ENCODE results near the gene CLIC4.
"Not testable (repeated sequence)": the region's sequence is repeated elsewhere in the genome, so short reads cannot be mapped to it uniquely, and the experiment has no call there.

Gene CLIC4

DNA sequence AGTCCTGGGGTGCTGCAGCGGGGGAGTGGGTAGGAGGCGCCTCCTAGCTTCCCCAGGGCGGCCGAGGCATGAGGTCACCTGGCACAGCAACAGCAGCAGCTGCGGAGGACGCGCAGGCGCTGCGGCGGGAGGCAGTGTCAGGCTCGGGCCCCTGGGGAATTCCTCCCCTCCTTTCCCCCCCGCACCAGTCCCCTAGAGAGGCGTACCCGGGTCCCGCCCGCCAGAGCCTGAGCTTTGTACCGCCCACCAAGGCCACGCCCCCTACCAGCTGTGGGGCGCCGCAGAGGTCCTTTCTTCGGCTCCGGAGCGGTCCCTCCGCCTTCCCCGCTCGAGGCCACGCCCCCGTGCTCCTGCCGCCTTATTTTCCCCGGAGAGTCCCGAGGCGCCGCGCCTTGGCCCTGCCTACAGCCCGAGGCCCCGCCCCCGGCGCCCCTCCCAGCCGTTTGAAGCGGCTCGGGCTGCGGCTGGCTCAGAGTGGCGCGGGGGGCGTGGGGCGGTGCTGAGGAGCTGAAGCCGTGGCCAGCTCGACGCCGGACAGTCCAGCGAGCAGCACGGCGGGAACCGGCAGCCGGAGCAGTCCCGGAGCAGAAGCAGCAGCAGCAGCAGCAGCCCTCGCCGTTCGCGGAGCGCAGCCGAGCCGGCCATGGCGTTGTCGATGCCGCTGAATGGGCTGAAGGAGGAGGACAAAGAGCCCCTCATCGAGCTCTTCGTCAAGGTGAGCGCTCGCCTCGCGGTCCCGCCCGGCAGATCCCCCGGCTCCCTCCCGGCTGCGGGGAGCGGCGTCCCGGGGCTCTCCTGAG, at the start of gene CLIC4:
Gene CLIC4 (plus strand): TSS at position 537 of the 800 bp plus-strand sequence. CDS start 107 bp downstream, at position 644.
- Histone ChIP-seq H3K27me3 (ENCODE audit: insufficient read depth, low read length) (no peaks in the 10 kb centered on the region), H3K36me3 (ENCODE audit: insufficient read depth, low read length) (peaks cover 3% of the 10 kb centered on the region; the same call in 1 of the 2 replicates), H3K4me3 (ENCODE audit: low read depth, low read length) (peak within 1 kb of the TSS; percentile 98), H2AFZ (ENCODE audit: low read length, unreplicated experiment) (peak within 1 kb of the TSS; percentile 28), H3K27ac (ENCODE audit: low read depth, low read length) (peak within 1 kb of the TSS; percentile 81), H3K4me1 (ENCODE audit: control insufficient read depth, insufficient read depth, low read length, unreplicated experiment) (peaks cover 42% of the 10 kb centered on the region), H3K79me2 (ENCODE audit: control insufficient read depth, insufficient read depth, low read length, unreplicated experiment) (peaks cover 47% of the 10 kb centered on the region)

- H3K36me3 ChIP-seq (ENCODE audit: insufficient read depth, low read length), result no peaks in the 10 kb centered on the region
- no peak overlapping the region for H3K27ac ChIP-seq (ENCODE audit: low read depth, low read length)
- no peak overlapping the region for H3K4me3 ChIP-seq (ENCODE audit: low read depth, low read length)
- no peaks in the 10 kb centered on the region for H3K4me1 ChIP-seq (ENCODE audit: control insufficient read depth, insufficient read depth, low read length, unreplicated experiment)
- H2AFZ ChIP-seq (ENCODE audit: low read length, unreplicated experiment), result no peak overlapping the region
- no peaks in the 10 kb centered on the region for H3K79me2 ChIP-seq (ENCODE audit: control insufficient read depth, insufficient read depth, low read length, unreplicated experiment)
- no peaks in the 10 kb centered on the region for H3K27me3 ChIP-seq (ENCODE audit: insufficient read depth, low read length)
Measured at GRCh38 chr1:24696041-24696755, 49.0 kb upstream of the CLIC4 start.

DNA sequence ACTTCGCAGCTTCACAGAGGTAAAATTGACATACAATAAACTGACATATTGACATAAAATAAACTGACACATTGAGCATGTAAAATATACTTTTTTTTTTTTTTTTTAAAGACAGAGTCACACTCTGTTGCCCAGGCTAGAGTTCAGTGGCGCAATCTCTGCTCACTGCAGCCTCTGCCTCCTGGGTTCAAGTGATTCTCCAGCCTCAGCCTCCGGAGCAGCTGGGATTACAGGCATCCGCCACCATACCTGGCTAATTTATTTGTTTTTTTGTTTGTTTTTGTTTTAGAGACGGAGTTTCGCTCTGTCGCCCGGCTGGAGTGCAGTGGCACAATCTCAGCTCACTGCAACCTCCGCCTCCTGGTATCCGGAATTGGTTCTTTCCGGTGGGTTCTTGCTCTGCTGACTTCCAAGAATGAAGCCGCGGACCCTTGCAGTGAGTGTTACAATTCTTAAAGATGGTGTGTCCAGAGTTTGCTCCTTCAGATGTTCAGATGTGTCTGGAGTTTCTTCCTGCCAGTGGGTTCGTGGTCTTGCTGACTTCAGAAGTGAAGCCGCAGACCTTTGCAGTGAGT, 48.4 kb upstream of the CLIC4 start:
- Histone ChIP-seq H3K27ac (ENCODE audit: low read depth, low read length) (no peak overlapping the region), H3K4me3 (ENCODE audit: low read depth, low read length) (no peak overlapping the region), H3K27me3 (ENCODE audit: insufficient read depth, low read length) (no peaks in the 10 kb centered on the region), H2AFZ (ENCODE audit: low read length, unreplicated experiment) (no peak overlapping the region), H3K79me2 (ENCODE audit: control insufficient read depth, insufficient read depth, low read length, unreplicated experiment) (no peaks in the 10 kb centered on the region), H3K4me1 (ENCODE audit: control insufficient read depth, insufficient read depth, low read length, unreplicated experiment) (no peaks in the 10 kb centered on the region), H3K36me3 (ENCODE audit: insufficient read depth, low read length) (no peaks in the 10 kb centered on the region)

DNA sequence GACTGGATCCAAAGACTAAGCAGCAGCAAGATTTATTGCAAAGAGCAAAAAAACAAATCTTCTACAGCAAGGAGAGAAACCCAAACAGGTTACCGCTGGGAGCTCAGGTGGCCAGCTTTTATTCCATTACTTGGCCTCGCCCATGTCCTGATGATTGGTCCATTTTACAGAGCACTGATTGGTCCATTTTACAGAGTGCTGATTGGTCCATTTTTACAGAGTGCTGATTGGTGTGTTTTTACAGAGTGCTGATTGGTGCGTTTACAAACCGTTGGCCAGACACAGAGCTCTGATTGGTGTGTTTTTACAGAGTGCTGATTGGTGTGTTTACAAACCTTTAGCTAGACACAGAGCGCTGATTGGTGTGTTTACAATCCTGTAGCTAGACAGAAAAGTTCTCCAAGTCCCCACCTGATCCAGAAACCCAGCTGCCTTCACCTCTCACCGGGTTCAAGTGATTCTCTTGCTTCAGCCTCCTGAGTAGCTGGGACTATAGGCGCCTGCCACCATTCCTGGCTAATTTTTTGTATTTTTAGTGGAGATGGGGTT, 47.7 kb upstream of the CLIC4 start:
- not testable (repeated sequence) for H3K79me2 ChIP-seq (ENCODE audit: control insufficient read depth, insufficient read depth, low read length, unreplicated experiment); H3K36me3 ChIP-seq (ENCODE audit: insufficient read depth, low read length); H3K4me1 ChIP-seq (ENCODE audit: control insufficient read depth, insufficient read depth, low read length, unreplicated experiment); H3K27me3 ChIP-seq (ENCODE audit: insufficient read depth, low read length); H2AFZ ChIP-seq (ENCODE audit: low read length, unreplicated experiment); H3K4me3 ChIP-seq (ENCODE audit: low read depth, low read length); H3K27ac ChIP-seq (ENCODE audit: low read depth, low read length)

- H3K36me3 ChIP-seq (ENCODE audit: insufficient read depth, low read length); H3K4me1 ChIP-seq (ENCODE audit: control insufficient read depth, insufficient read depth, low read length, unreplicated experiment); H3K27me3 ChIP-seq (ENCODE audit: insufficient read depth, low read length); H2AFZ ChIP-seq (ENCODE audit: low read length, unreplicated experiment); H3K4me3 ChIP-seq (ENCODE audit: low read depth, low read length); H3K27ac ChIP-seq (ENCODE audit: low read depth, low read length); H3K79me2 ChIP-seq (ENCODE audit: control insufficient read depth, insufficient read depth, low read length, unreplicated experiment): not testable (repeated sequence)
Measured at GRCh38 chr1:24698326-24698725, 46.9 kb upstream of the CLIC4 start.

- H3K4me1 ChIP-seq (ENCODE audit: control insufficient read depth, insufficient read depth, low read length, unreplicated experiment), result no peaks in the 10 kb centered on the region
- H3K4me3 ChIP-seq (ENCODE audit: low read depth, low read length), result no peak overlapping the region
- no peaks in the 10 kb centered on the region for H3K36me3 ChIP-seq (ENCODE audit: insufficient read depth, low read length)
- H3K27ac ChIP-seq (ENCODE audit: low read depth, low read length), result no peak overlapping the region
- no peaks in the 10 kb centered on the region for H3K79me2 ChIP-seq (ENCODE audit: control insufficient read depth, insufficient read depth, low read length, unreplicated experiment)
- H3K27me3 ChIP-seq (ENCODE audit: insufficient read depth, low read length), result no peaks in the 10 kb centered on the region
- no peak overlapping the region for H2AFZ ChIP-seq (ENCODE audit: low read length, unreplicated experiment)
Measured at GRCh38 chr1:24699628-24700027, 45.6 kb upstream of the CLIC4 start.

DNA sequence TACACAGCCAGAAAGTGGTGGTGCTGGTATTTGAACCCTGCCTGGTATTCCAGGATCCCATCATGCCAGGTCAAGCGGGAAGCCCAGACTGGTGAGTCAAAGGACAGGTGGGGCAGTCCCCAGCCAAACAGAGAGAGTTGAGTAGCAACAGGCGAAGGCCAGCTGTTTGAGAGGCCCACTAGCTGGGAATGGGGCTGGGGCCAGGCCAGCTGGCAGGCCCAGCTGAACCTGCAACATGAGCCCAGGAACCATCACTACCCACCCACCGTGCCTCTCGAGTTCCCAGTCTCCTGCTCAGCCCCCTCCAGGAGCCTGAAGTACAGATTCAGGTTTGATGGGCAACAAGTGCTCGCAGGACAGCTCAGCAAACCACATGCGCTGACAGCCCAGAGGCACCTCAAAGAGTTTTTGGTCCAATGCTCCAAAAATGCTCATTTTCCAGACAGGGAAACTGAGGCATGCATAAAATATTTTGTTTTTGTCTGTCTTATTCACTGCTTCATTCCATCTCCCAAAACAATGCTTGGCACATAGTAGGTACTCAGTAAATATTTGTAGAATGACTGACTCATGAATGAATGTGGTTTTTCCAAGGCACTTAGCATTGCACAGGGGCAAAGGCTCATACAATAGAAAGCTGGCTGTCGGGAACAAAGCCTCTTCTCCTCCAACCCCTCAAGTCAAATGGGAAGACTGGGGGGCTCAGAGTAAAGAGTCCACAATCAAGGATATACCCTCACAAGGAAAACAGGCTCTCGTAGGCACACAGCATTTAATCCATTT, 42.5 kb upstream of the CLIC4 start:
- Histone ChIP-seq H3K36me3 (ENCODE audit: insufficient read depth, low read length) (no peaks in the 10 kb centered on the region), H3K27ac (ENCODE audit: low read depth, low read length) (no peak overlapping the region), H2AFZ (ENCODE audit: low read length, unreplicated experiment) (no peak overlapping the region), H3K27me3 (ENCODE audit: insufficient read depth, low read length) (no peaks in the 10 kb centered on the region), H3K4me3 (ENCODE audit: low read depth, low read length) (no peak overlapping the region), H3K79me2 (ENCODE audit: control insufficient read depth, insufficient read depth, low read length, unreplicated experiment) (no peaks in the 10 kb centered on the region), H3K4me1 (ENCODE audit: control insufficient read depth, insufficient read depth, low read length, unreplicated experiment) (peaks cover 12% of the 10 kb centered on the region)

DNA sequence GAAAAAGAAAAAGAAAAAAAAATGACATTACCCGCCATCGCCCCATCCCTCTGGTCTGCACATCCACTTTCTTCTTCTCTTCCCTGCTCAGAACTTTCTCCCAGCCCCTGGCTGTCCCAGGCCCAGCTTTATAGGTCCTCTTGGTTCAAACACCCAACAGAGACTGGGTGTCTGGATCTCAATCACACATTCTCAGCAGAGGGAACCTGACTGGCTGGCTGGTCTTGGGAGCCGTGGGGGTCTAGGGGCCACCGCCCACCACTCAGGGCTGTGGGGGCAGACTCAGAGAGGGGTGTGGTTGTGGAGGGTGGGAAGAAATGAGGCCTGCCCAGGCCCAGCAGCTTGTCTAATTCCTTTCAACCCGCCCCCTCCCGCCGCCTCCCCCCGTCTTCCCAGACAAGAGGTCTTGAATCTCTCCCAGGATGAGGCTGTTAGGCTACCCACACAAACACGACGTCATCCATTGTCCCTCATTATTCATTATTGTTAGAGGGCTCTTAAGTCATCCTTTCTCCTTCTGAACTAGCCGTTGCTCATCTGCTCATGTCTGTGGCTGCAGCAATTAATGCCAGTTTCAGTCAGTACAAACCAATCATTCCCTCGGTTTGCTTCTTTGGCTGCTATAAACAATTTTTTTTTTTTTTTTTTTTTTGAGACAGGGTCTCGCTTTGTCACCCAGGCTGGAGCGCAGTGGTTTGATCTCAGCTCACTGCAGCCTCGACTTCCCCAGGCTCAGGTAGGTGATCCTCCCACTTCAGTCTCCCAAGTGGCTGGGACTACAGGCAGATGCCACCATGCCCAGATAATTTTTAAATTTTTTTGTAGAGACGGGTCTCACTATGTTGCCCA, 40.6 kb upstream of the CLIC4 start:
- H3K4me1 ChIP-seq (ENCODE audit: control insufficient read depth, insufficient read depth, low read length, unreplicated experiment), result peaks cover 14% of the 10 kb centered on the region
- H3K27me3 ChIP-seq (ENCODE audit: insufficient read depth, low read length), result no peaks in the 10 kb centered on the region
- no peaks in the 10 kb centered on the region for H3K36me3 ChIP-seq (ENCODE audit: insufficient read depth, low read length)
- no peak overlapping the region for H3K4me3 ChIP-seq (ENCODE audit: low read depth, low read length)
- no peak overlapping the region for H2AFZ ChIP-seq (ENCODE audit: low read length, unreplicated experiment)
- H3K27ac ChIP-seq (ENCODE audit: low read depth, low read length), result peak overlapping the region; percentile 26; the same call in 1 of the 2 replicates
- H3K79me2 ChIP-seq (ENCODE audit: control insufficient read depth, insufficient read depth, low read length, unreplicated experiment), result no peaks in the 10 kb centered on the region

GRCh38 chr1:24705260-24706073, 39.8 kb upstream of the CLIC4 start:
- H3K4me1 ChIP-seq (ENCODE audit: control insufficient read depth, insufficient read depth, low read length, unreplicated experiment), result peaks cover 22% of the 10 kb centered on the region
- no peaks in the 10 kb centered on the region for H3K79me2 ChIP-seq (ENCODE audit: control insufficient read depth, insufficient read depth, low read length, unreplicated experiment)
- peak overlapping the region; percentile 69 for H2AFZ ChIP-seq (ENCODE audit: low read length, unreplicated experiment)
- no peaks in the 10 kb centered on the region for H3K36me3 ChIP-seq (ENCODE audit: insufficient read depth, low read length)
- no peaks in the 10 kb centered on the region for H3K27me3 ChIP-seq (ENCODE audit: insufficient read depth, low read length)
- peak overlapping the region; percentile 26; the same call in 1 of the 2 replicates for H3K27ac ChIP-seq (ENCODE audit: low read depth, low read length)
- H3K4me3 ChIP-seq (ENCODE audit: low read depth, low read length), result no peak overlapping the region
